ENCODE results near the gene STK25. TPM values are rescaled to one million over a fixed set of nuclear protein-coding genes. Genes with fewer than 3 reads are reported as not detected.

STK25 gene
- polyA plus RNA-seq (2012; ENCODE audit: missing spikeins) = 83.1 TPM

GRCh38 chr2:241508240-241509154 is at the start of gene STK25:
STK25 (minus strand) TSS chr2:241508584; CDS start chr2:241508035, 549 bp downstream.
- TF ChIP-seq POLR2A (IDR thresholded peaks at IDR 0.05; ENCODE audit: low read depth, low read length) (peak; percentile 74; the same call in 1 of the 2 replicates), TAF1 (IDR thresholded peaks at IDR 0.05; ENCODE audit: borderline replicate concordance, low read depth, low read length) (no peak), POLR2AphosphoS5 (IDR thresholded peaks at IDR 0.05; ENCODE audit: low read depth, low read length) (peak; percentile 65; the same call in 1 of the 2 replicates)
- peak; percentile 100 for FAIRE-seq
- peak; percentile 100 for DNase-seq (ENCODE audit: insufficient read length)

- TF ChIP-seq TAF1 (IDR thresholded peaks at IDR 0.05; ENCODE audit: borderline replicate concordance, low read depth, low read length) = no peak
- no peak for TF ChIP-seq POLR2AphosphoS5 (IDR thresholded peaks at IDR 0.05; ENCODE audit: low read depth, low read length)
- TF ChIP-seq POLR2A (IDR thresholded peaks at IDR 0.05; ENCODE audit: low read depth, low read length) = no peak
- FAIRE-seq (no peak), DNase-seq (ENCODE audit: insufficient read length) (no peak)
These were observed 48.4 kb upstream of the STK25 start for GRCh38 chr2:241556746-241557145.

GRCh38 chr2:241555711-241556110 is 47.3 kb upstream of the STK25 start:
- FAIRE-seq = no peak

GRCh38 chr2:241554610-241555322 is 46.4 kb upstream of the STK25 start:
- DNase-seq (ENCODE audit: insufficient read length) = no peak
- TF ChIP-seq POLR2A (IDR thresholded peaks at IDR 0.05; ENCODE audit: low read depth, low read length) = no peak
- TF ChIP-seq POLR2AphosphoS5 (IDR thresholded peaks at IDR 0.05; ENCODE audit: low read depth, low read length) = no peak
- no peak for TF ChIP-seq TAF1 (IDR thresholded peaks at IDR 0.05; ENCODE audit: borderline replicate concordance, low read depth, low read length)
- no peak for FAIRE-seq

More at GRCh38 chr2:241555711-241556110, 47.3 kb upstream of the STK25 start:
- no peak for DNase-seq (ENCODE audit: insufficient read length)
- TF ChIP-seq POLR2A (IDR thresholded peaks at IDR 0.05; ENCODE audit: low read depth, low read length) (no peak), TAF1 (IDR thresholded peaks at IDR 0.05; ENCODE audit: borderline replicate concordance, low read depth, low read length) (no peak), POLR2AphosphoS5 (IDR thresholded peaks at IDR 0.05; ENCODE audit: low read depth, low read length) (no peak)

- DNase-seq (ENCODE audit: insufficient read length) (peak; percentile 15), FAIRE-seq (no peak)
- TF ChIP-seq TAF1 (IDR thresholded peaks at IDR 0.05; ENCODE audit: borderline replicate concordance, low read depth, low read length) (no peak), POLR2A (IDR thresholded peaks at IDR 0.05; ENCODE audit: low read depth, low read length) (no peak), POLR2AphosphoS5 (IDR thresholded peaks at IDR 0.05; ENCODE audit: low read depth, low read length) (no peak)
These were observed 45.6 kb upstream of the STK25 start for GRCh38 chr2:241553981-241554380.

GRCh38 chr2:241553512-241553830 is 45.1 kb upstream of the STK25 start:
- FAIRE-seq = no peak
- DNase-seq (ENCODE audit: insufficient read length) = no peak
- TF ChIP-seq POLR2A (IDR thresholded peaks at IDR 0.05; ENCODE audit: low read depth, low read length) (no peak), TAF1 (IDR thresholded peaks at IDR 0.05; ENCODE audit: borderline replicate concordance, low read depth, low read length) (no peak), POLR2AphosphoS5 (IDR thresholded peaks at IDR 0.05; ENCODE audit: low read depth, low read length) (no peak)

GRCh38 chr2:241551998-241552737 is 43.8 kb upstream of the STK25 start:
- no peak for TF ChIP-seq POLR2A (IDR thresholded peaks at IDR 0.05; ENCODE audit: low read depth, low read length)
- DNase-seq (ENCODE audit: insufficient read length) (no peak), FAIRE-seq (no peak)

- FAIRE-seq (no peak), DNase-seq (ENCODE audit: insufficient read length) (peak; percentile 12)
- TF ChIP-seq TAF1 (IDR thresholded peaks at IDR 0.05; ENCODE audit: borderline replicate concordance, low read depth, low read length) (no peak), POLR2AphosphoS5 (IDR thresholded peaks at IDR 0.05; ENCODE audit: low read depth, low read length) (no peak), POLR2A (IDR thresholded peaks at IDR 0.05; ENCODE audit: low read depth, low read length) (no peak)
These were observed 43.2 kb upstream of the STK25 start for GRCh38 chr2:241551599-241551997.

- FAIRE-seq (no peak), DNase-seq (ENCODE audit: insufficient read length) (peak; percentile 27)
- TF ChIP-seq TAF1 (IDR thresholded peaks at IDR 0.05; ENCODE audit: borderline replicate concordance, low read depth, low read length) = no peak
- no peak for TF ChIP-seq POLR2A (IDR thresholded peaks at IDR 0.05; ENCODE audit: low read depth, low read length)
- TF ChIP-seq POLR2AphosphoS5 (IDR thresholded peaks at IDR 0.05; ENCODE audit: low read depth, low read length) = no peak
These were observed 42.5 kb upstream of the STK25 start for GRCh38 chr2:241550616-241551580.

GRCh38 chr2:241548451-241548835 is 40.1 kb upstream of the STK25 start:
- DNase-seq (ENCODE audit: insufficient read length) (no peak), FAIRE-seq (no peak)
- TF ChIP-seq POLR2AphosphoS5 (IDR thresholded peaks at IDR 0.05; ENCODE audit: low read depth, low read length) (no peak), POLR2A (IDR thresholded peaks at IDR 0.05; ENCODE audit: low read depth, low read length) (no peak), TAF1 (IDR thresholded peaks at IDR 0.05; ENCODE audit: borderline replicate concordance, low read depth, low read length) (no peak)
